Measurements from ENCODE around the gene AGTR1. TPM values are rescaled to one million over a fixed set of nuclear protein-coding genes. Genes with fewer than 3 reads are reported as not detected.

AGTR1 gene
- polyA plus RNA-seq, 3 donors = 16.4 to 27.4 (median 17.1) TPM

- DNase-seq (ENCODE audit: extremely low read depth in 1 of 11, low read depth in 9 of 11, low spot score in 4 of 11) = no peak
Measured at GRCh38 chr3:148710665-148711064, 13.0 kb downstream of the AGTR1 start.

GRCh38 chr3:148711981-148712666 lies 14.4 kb downstream of the AGTR1 start:
- no peak for DNase-seq (ENCODE audit: extremely low read depth in 1 of 11, low read depth in 9 of 11, low spot score in 4 of 11)

GRCh38 chr3:148714521-148714920 lies 16.8 kb downstream of the AGTR1 start:
- DNase-seq (ENCODE audit: extremely low read depth in 1 of 11, low read depth in 9 of 11, low spot score in 4 of 11) = no peak

- no peak for DNase-seq (ENCODE audit: extremely low read depth in 1 of 11, low read depth in 9 of 11, low spot score in 4 of 11)
Measured at GRCh38 chr3:148716657-148717056, 19.0 kb downstream of the AGTR1 start.

GRCh38 chr3:148717885-148718561 lies 20.3 kb downstream of the AGTR1 start:
- no peak for DNase-seq (ENCODE audit: extremely low read depth in 1 of 11, low read depth in 9 of 11, low spot score in 4 of 11)

GRCh38 chr3:148718982-148719862 lies 21.5 kb downstream of the AGTR1 start:
- DNase-seq (ENCODE audit: extremely low read depth in 1 of 11, low read depth in 9 of 11, low spot score in 4 of 11) = no peak

GRCh38 chr3:148720873-148721272 lies 23.2 kb downstream of the AGTR1 start:
- no peak for DNase-seq (ENCODE audit: extremely low read depth in 1 of 11, low read depth in 9 of 11, low spot score in 4 of 11)

GRCh38 chr3:148723631-148724030 lies 25.9 kb downstream of the AGTR1 start:
- DNase-seq (ENCODE audit: extremely low read depth in 1 of 11, low read depth in 9 of 11, low spot score in 4 of 11) = no peak

GRCh38 chr3:148727231-148727630 lies 29.5 kb downstream of the AGTR1 start:
- DNase-seq (ENCODE audit: extremely low read depth in 1 of 11, low read depth in 9 of 11, low spot score in 4 of 11) = no peak

GRCh38 chr3:148728753-148729152 lies 31.1 kb downstream of the AGTR1 start:
- no peak for DNase-seq (ENCODE audit: extremely low read depth in 1 of 11, low read depth in 9 of 11, low spot score in 4 of 11)

GRCh38 chr3:148729476-148730055 lies 31.9 kb downstream of the AGTR1 start:
- DNase-seq (ENCODE audit: extremely low read depth in 1 of 11, low read depth in 9 of 11, low spot score in 4 of 11) = no peak

GRCh38 chr3:148730676-148731075 lies 33.0 kb downstream of the AGTR1 start:
- DNase-seq (ENCODE audit: extremely low read depth in 1 of 11, low read depth in 9 of 11, low spot score in 4 of 11) = no peak

GRCh38 chr3:148735597-148735996 lies 37.9 kb downstream of the AGTR1 start:
- no peak for DNase-seq (ENCODE audit: extremely low read depth in 1 of 11, low read depth in 9 of 11, low spot score in 4 of 11)

GRCh38 chr3:148736086-148736485 lies 38.4 kb downstream of the AGTR1 start:
- no peak for DNase-seq (ENCODE audit: extremely low read depth in 1 of 11, low read depth in 9 of 11, low spot score in 4 of 11)

- DNase-seq (ENCODE audit: extremely low read depth in 1 of 11, low read depth in 9 of 11, low spot score in 4 of 11) = no peak
Measured at GRCh38 chr3:148737104-148737530, 39.4 kb downstream of the AGTR1 start.

GRCh38 chr3:148739720-148740119 lies 42.0 kb downstream of the AGTR1 start:
- DNase-seq (ENCODE audit: extremely low read depth in 1 of 11, low read depth in 9 of 11, low spot score in 4 of 11) = no peak

- no peak for DNase-seq (ENCODE audit: extremely low read depth in 1 of 11, low read depth in 9 of 11, low spot score in 4 of 11)
Measured at GRCh38 chr3:148740291-148740690, 42.6 kb downstream of the AGTR1 start.

GRCh38 chr3:148741219-148741618 lies 43.5 kb downstream of the AGTR1 start:
- DNase-seq (ENCODE audit: extremely low read depth in 1 of 11, low read depth in 9 of 11, low spot score in 4 of 11) = no peak

- no peak for DNase-seq (ENCODE audit: extremely low read depth in 1 of 11, low read depth in 9 of 11, low spot score in 4 of 11)
Measured at GRCh38 chr3:148742118-148742517, 44.4 kb downstream of the AGTR1 start.

- DNase-seq (ENCODE audit: extremely low read depth in 1 of 11, low read depth in 9 of 11, low spot score in 4 of 11) = no peak
Measured at GRCh38 chr3:148746053-148746452, 48.4 kb downstream of the AGTR1 start.

Data from renal cortex interstitium (tissue), 11 donors.